ENCODE results near the gene RAB11FIP3. TPM values are rescaled to one million over a fixed set of nuclear protein-coding genes. Genes with fewer than 3 reads are reported as not detected.

Gene RAB11FIP3
- total RNA-seq, 4 donors from 2014 or later, result 20.7 to 62.5 (median 29.1) TPM

GRCh38 chr16:508884-509736, 83.7 kb downstream of the RAB11FIP3 start:
- Histone ChIP-seq H3K27me3 (no peaks in the 10 kb centered on the region), H3K9me3 (no peaks in the 10 kb centered on the region), H3K27ac (no peak overlapping the region), H3K4me1 (no peaks in the 10 kb centered on the region), H3K36me3 (peaks cover 22% of the 10 kb centered on the region), H3K4me3 (no peak overlapping the region)
- no peak for TF ChIP-seq POLR2AphosphoS5 (IDR thresholded peaks at IDR 0.05)
- no peak for TF ChIP-seq EP300 (IDR thresholded peaks at IDR 0.05)
- TF ChIP-seq POLR2A (IDR thresholded peaks at IDR 0.05), result no peak
- no peak for TF ChIP-seq CTCF (IDR thresholded peaks at IDR 0.05)
- 88% methylated on average over 18 of the region's 18 CpGs for WGBS
- peak in 1 of 2 donors; percentile 67 for DNase-seq (ENCODE audit: low spot score in 2 of 2)

- 94% methylated on average over 6 of the region's 35 CpGs for WGBS
- no peak for DNase-seq (ENCODE audit: low spot score in 2 of 2)
- H3K36me3 ChIP-seq, result peaks cover 25% of the 10 kb centered on the region
- no peak overlapping the region for H3K27ac ChIP-seq
- no peak overlapping the region for H3K4me3 ChIP-seq
- no peak for TF ChIP-seq CTCF (IDR thresholded peaks at IDR 0.05)
- no peaks in the 10 kb centered on the region for H3K9me3 ChIP-seq
- H3K27me3 ChIP-seq, result no peaks in the 10 kb centered on the region
- no peaks in the 10 kb centered on the region for H3K4me1 ChIP-seq
Observed at GRCh38 chr16:510066-510825, 84.8 kb downstream of the RAB11FIP3 start.

GRCh38 chr16:512802-513201, 87.4 kb downstream of the RAB11FIP3 start:
- Histone ChIP-seq H3K27me3 (no peaks in the 10 kb centered on the region), H3K4me3 (no peak overlapping the region), H3K36me3 (peaks cover 35% of the 10 kb centered on the region), H3K9me3 (no peaks in the 10 kb centered on the region), H3K4me1 (no peaks in the 10 kb centered on the region), H3K27ac (no peak overlapping the region)
- TF ChIP-seq POLR2AphosphoS5 (IDR thresholded peaks at IDR 0.05), result no peak
- no peak for TF ChIP-seq EP300 (IDR thresholded peaks at IDR 0.05)
- no peak for TF ChIP-seq POLR2A (IDR thresholded peaks at IDR 0.05)
- TF ChIP-seq CTCF (IDR thresholded peaks at IDR 0.05), result no peak
- WGBS, result 95% methylated on average over 6 of the region's 6 CpGs
- DNase-seq (ENCODE audit: low spot score in 2 of 2), result no peak

- DNase-seq (ENCODE audit: low spot score in 2 of 2), result no peak
- Histone ChIP-seq H3K36me3 (peaks cover 39% of the 10 kb centered on the region), H3K4me1 (no peaks in the 10 kb centered on the region), H3K27me3 (no peaks in the 10 kb centered on the region), H3K4me3 (no peak overlapping the region), H3K27ac (no peak overlapping the region), H3K9me3 (no peaks in the 10 kb centered on the region)
- WGBS, result no CpG with 5 or more reads among the region's 10 CpGs
- TF ChIP-seq POLR2AphosphoS5 (IDR thresholded peaks at IDR 0.05), result no peak
- TF ChIP-seq POLR2A (IDR thresholded peaks at IDR 0.05), result no peak
- TF ChIP-seq EP300 (IDR thresholded peaks at IDR 0.05), result no peak
- no peak for TF ChIP-seq CTCF (IDR thresholded peaks at IDR 0.05)
Observed at GRCh38 chr16:513950-514349, 88.5 kb downstream of the RAB11FIP3 start.
